Mucosa of descending colon (tissue), 3 donors: ENCODE data around the gene ZNF385B. TPM values are rescaled to one million over a fixed set of nuclear protein-coding genes. Genes with fewer than 3 reads are reported as not detected.

ENCODE experiments used
- ATAC-seq: fragments of 200-7000 bp; cut with Tn5 transposase; one replicate; pipeline ENCODE4 v1.9.1; 2020; ENCODE audit warnings: mild to moderate bottlenecking, moderate library complexity
- DNase-seq, 3 donors: peaks; one replicate each; pipeline ENCODE4 v3.0.0-alpha.2; 2020
- H3K36me3 ChIP-seq: fragments of 200-600 bp; one replicate; pipeline ENCODE4 v1.8.0; 2021; ENCODE audit warnings: low read depth, mild to moderate bottlenecking
- H3K4me1 ChIP-seq: fragments of 200-600 bp; one replicate; pipeline ENCODE4 v1.8.0; 2021; ENCODE audit warnings: low read depth, mild to moderate bottlenecking
- H3K4me3 ChIP-seq: fragments of 200-600 bp; one replicate; pipeline ENCODE4 v1.8.0; 2021; ENCODE audit warnings: mild to moderate bottlenecking
- H3K9me3 ChIP-seq: fragments of 200-600 bp; one replicate; pipeline ENCODE4 v1.8.0; 2021; ENCODE audit warnings: mild to moderate bottlenecking
- intact Hi-C, 2 donors: fragments of 100-400 bp; cut with DNase I in 1 of 2; cut with micrococcal nuclease in 1 of 2; formaldehyde crosslinking; loops; one replicate each; pipeline versions ENCODE4 v1.11.0 to v1.11.1; 2022; cut with DNase I, micrococcal nuclease
- total RNA-seq, 3 donors: library from RNA; stranded (reverse); fragmentation: NEBNext Ultra II Directional in 2 of 3; extraction: Animal tissue kit (Norgen Biotek cat#: 25700) in 2 of 3; gene quantifications; one replicate each; pipeline versions ENCODE4 v1.2.1 to v1.2.4, GENCODE V29; 2021 to 2023
- TF ChIP-seq, protein P1 (sequence below): fragments of 200-600 bp; IDR thresholded peaks from one replicate; pipeline ENCODE4 v1.8.0; 2022; ENCODE audit warnings: antibody characterized with exemption, mild to moderate bottlenecking
- donor health status: DM: no; HTN: no; CAD: no; lungs with moderate emphysema.
- donor health status: DM: no; HTN: no; CAD: no.
- donor health status: DM: no; HTN: yes; CAD: no.

The ZNF385B gene
- total RNA-seq, 3 donors from 2014 or later: 1.2 to 2.2 (median 1.6) TPM

GRCh38 chr2:179772346-179772745, 89.1 kb downstream of the ZNF385B start:
- ATAC-seq (no peak), DNase-seq (no peak)
- intact Hi-C loops: no loop called here
- TF ChIP-seq, protein P1, sequence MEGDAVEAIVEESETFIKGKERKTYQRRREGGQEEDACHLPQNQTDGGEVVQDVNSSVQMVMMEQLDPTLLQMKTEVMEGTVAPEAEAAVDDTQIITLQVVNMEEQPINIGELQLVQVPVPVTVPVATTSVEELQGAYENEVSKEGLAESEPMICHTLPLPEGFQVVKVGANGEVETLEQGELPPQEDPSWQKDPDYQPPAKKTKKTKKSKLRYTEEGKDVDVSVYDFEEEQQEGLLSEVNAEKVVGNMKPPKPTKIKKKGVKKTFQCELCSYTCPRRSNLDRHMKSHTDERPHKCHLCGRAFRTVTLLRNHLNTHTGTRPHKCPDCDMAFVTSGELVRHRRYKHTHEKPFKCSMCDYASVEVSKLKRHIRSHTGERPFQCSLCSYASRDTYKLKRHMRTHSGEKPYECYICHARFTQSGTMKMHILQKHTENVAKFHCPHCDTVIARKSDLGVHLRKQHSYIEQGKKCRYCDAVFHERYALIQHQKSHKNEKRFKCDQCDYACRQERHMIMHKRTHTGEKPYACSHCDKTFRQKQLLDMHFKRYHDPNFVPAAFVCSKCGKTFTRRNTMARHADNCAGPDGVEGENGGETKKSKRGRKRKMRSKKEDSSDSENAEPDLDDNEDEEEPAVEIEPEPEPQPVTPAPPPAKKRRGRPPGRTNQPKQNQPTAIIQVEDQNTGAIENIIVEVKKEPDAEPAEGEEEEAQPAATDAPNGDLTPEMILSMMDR: no peak
- no peaks in the 10 kb centered on the region for H3K4me1 ChIP-seq
- H3K9me3 ChIP-seq: no peaks in the 10 kb centered on the region
- no peak overlapping the region for H3K4me3 ChIP-seq
- H3K36me3 ChIP-seq: no peaks in the 10 kb centered on the region

GRCh38 chr2:179771791-179772190, 89.6 kb downstream of the ZNF385B start:
- Histone ChIP-seq H3K9me3 (no peaks in the 10 kb centered on the region), H3K4me3 (no peak overlapping the region), H3K4me1 (no peaks in the 10 kb centered on the region), H3K36me3 (no peaks in the 10 kb centered on the region)
- TF ChIP-seq, protein P1: no peak
- DNase-seq (no peak), ATAC-seq (no peak)
- intact Hi-C loops: no loop called here

DNA sequence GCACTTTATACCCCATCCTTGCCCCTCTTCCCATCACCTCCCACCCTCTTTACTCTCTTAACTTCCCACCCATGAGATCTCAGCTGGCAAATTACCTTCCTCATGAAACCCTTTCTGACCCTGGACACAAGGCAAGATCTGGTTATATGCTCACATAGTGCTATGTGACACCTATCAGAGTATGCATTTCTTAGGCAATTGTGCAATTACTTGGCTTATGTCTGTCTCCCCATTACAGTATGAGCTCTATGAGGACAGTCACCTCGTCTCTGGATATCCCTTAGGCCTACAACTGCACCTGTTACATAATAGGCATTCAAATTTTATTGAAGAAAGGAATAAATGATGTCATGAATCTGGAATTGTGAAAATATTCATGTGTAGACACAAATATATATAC, 91.4 kb downstream of the ZNF385B start:
- H3K4me3 ChIP-seq: no peak overlapping the region
- intact Hi-C loops: no loop called here
- TF ChIP-seq, protein P1: no peak
- ATAC-seq (no peak), DNase-seq (no peak)
- no peaks in the 10 kb centered on the region for H3K9me3 ChIP-seq
- no peaks in the 10 kb centered on the region for H3K36me3 ChIP-seq
- H3K4me1 ChIP-seq: no peaks in the 10 kb centered on the region

- DNase-seq: no peak
- intact Hi-C loops: no loop called here
- H3K36me3 ChIP-seq: no peaks in the 10 kb centered on the region
- H3K4me3 ChIP-seq: no peak overlapping the region
- TF ChIP-seq, protein P1: no peak
- no peak for ATAC-seq
- no peaks in the 10 kb centered on the region for H3K4me1 ChIP-seq
- no peaks in the 10 kb centered on the region for H3K9me3 ChIP-seq
Measured at GRCh38 chr2:179769323-179769722, 92.1 kb downstream of the ZNF385B start.

DNA sequence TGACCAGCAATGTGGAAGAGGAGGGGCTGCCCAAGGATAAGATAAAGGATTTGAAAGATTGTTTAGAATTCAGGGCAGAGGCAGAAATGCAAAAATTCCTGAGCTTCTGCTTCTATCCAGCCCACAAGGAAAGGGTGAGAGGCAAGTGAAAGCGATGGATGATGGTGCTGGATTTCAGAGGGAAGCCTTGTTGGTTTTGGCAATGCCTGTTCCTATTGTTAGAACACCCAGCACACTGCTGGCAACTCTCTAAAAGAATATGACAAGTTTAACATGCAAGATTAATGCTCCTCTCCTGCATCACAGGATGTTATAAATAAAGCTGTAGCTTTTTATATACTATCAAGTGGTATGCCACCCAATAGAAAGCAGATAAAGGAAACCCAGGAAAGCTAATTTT, 92.6 kb downstream of the ZNF385B start:
- DNase-seq: no peak
- ATAC-seq: no peak
- intact Hi-C loops: no loop called here
- H3K9me3 ChIP-seq: peaks cover 2% of the 10 kb centered on the region
- TF ChIP-seq, protein P1: no peak
- H3K36me3 ChIP-seq: no peaks in the 10 kb centered on the region
- no peaks in the 10 kb centered on the region for H3K4me1 ChIP-seq
- no peak overlapping the region for H3K4me3 ChIP-seq

DNA sequence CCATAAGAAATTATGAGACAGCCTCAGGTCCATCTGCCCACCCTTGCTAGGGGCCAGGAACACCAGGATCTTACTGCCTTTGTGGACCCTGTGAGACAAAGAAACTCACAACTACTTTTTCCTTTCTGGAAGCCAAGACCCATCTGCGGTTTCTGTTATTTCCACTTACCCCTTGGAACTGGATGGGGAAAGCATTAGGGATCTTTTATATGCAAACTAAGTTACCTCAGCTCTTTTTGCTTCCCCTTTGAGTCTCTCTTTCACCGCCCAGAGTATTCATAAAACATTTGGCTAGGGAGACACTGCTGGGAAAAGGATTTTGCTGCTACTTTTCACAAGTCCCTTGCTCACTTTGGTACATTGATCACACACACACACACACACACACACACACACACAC, 95.7 kb downstream of the ZNF385B start:
- Histone ChIP-seq H3K4me1 (no peaks in the 10 kb centered on the region), H3K4me3 (no peak overlapping the region), H3K36me3 (no peaks in the 10 kb centered on the region), H3K9me3 (peaks cover 4% of the 10 kb centered on the region)
- DNase-seq (no peak), ATAC-seq (no peak)
- TF ChIP-seq, protein P1: no peak
- intact Hi-C loops: no loop called here
